GM23338 (cell line): ENCODE results near the gene RDH8. TPM values are rescaled to one million over a fixed set of nuclear protein-coding genes. Genes with fewer than 3 reads are reported as not detected.

Experiments used
- ATAC-seq: fragments of 200-7000 bp; cut with Tn5 transposase; 3 replicates; pipeline ENCODE4 v1.9.1; 2020
- DNase-seq: peaks from one replicate; pipeline ENCODE4 v3.0.0-alpha.2; 2015; ENCODE audit warnings: low spot score
- H2AFZ ChIP-seq: fragments of 200-600 bp; sonication (generic); 2 replicates; pipeline ENCODE4 v1.8.0; 2016; ENCODE audit warnings: antibody characterized with exemption, mild to moderate bottlenecking, moderate library complexity
- H3F3A ChIP-seq: fragments of 200-600 bp; sonication (generic); replicated peaks from 2 replicates; pipeline ENCODE4 v1.8.0; 2017; ENCODE audit warnings: antibody characterized with exemption, mixed run types, low read depth
- H3K27ac ChIP-seq: fragments of 200-600 bp; sonication (generic); 2 replicates; pipeline ENCODE4 v1.6.1; 2016; ENCODE audit warnings: low read depth
- H3K27me3 ChIP-seq: fragments of 200-600 bp; sonication (generic); 2 replicates; pipeline ENCODE4 v1.8.0; 2016; ENCODE audit warnings: mild to moderate bottlenecking, mixed run types, moderate library complexity; ENCODE audit not compliant: insufficient read depth
- H3K36me3 ChIP-seq: fragments of 200-600 bp; sonication (generic); 2 replicates; pipeline ENCODE4 v1.8.0; 2016; ENCODE audit warnings: mild to moderate bottlenecking; ENCODE audit not compliant: insufficient read depth
- H3K4me1 ChIP-seq: fragments of 200-600 bp; sonication (generic); 2 replicates; pipeline ENCODE4 v1.8.0; 2016; ENCODE audit warnings: mild to moderate bottlenecking, moderate library complexity; ENCODE audit not compliant: insufficient read depth
- H3K4me2 ChIP-seq: fragments of 200-600 bp; sonication (generic); 2 replicates; pipeline ENCODE4 v1.7.1; 2017; ENCODE audit warnings: mixed run types
- H3K4me3 ChIP-seq: fragments of 200-600 bp; sonication (generic); 2 replicates; pipeline ENCODE4 v1.6.1; 2016; ENCODE audit warnings: mixed run types
- H3K79me2 ChIP-seq: fragments of 200-600 bp; sonication (generic); replicated peaks from 2 replicates; pipeline ENCODE4 v1.8.0; 2017; ENCODE audit warnings: mild to moderate bottlenecking; ENCODE audit not compliant: insufficient read depth
- H3K9me2 ChIP-seq: fragments of 200-600 bp; sonication (generic); 2 replicates; pipeline ENCODE4 v1.8.0; 2017; ENCODE audit not compliant: insufficient read depth
- H4K20me1 ChIP-seq: fragments of 200-600 bp; sonication (generic); replicated peaks from 2 replicates; pipeline ENCODE4 v1.8.0; 2017; ENCODE audit warnings: mild to moderate bottlenecking; ENCODE audit not compliant: insufficient read depth
- H3K27ac Mint-ChIP-seq: 2 replicates; pipeline ENCODE4 v1.8.0; 2020; ENCODE audit warnings: inconsistent platforms, mild to moderate bottlenecking, moderate library complexity, mixed read lengths
- H3K27me3 Mint-ChIP-seq: 3 replicates; pipeline ENCODE4 v1.8.0; 2022; ENCODE audit warnings: low read depth, mild to moderate bottlenecking, moderate library complexity, mixed read lengths, inconsistent platforms; ENCODE audit not compliant: insufficient read depth, poor library complexity
- H3K36me3 Mint-ChIP-seq: 3 replicates; pipeline ENCODE4 v1.8.0; 2021; ENCODE audit warnings: low read depth, mild to moderate bottlenecking, inconsistent platforms, moderate library complexity, mixed read lengths
- H3K4me1 Mint-ChIP-seq: 3 replicates; pipeline ENCODE4 v1.8.0; 2020; ENCODE audit warnings: mild to moderate bottlenecking, inconsistent platforms, mixed read lengths
- H3K4me3 Mint-ChIP-seq: 3 replicates; pipeline ENCODE4 v1.8.0; 2021; ENCODE audit warnings: moderate library complexity, mild to moderate bottlenecking, inconsistent platforms, mixed read lengths
- H3K9me3 Mint-ChIP-seq: 3 replicates; pipeline ENCODE4 v1.8.0; 2020; ENCODE audit warnings: moderate library complexity, mild to moderate bottlenecking, inconsistent platforms, mixed read lengths
- CREB1 ChIP-seq: fragments of 250-450 bp; sonication (Bioruptor Pico); IDR thresholded peaks from 2 replicates; pipeline ENCODE4 v1.5.0; 2020; ENCODE audit warnings: low read depth, mild to moderate bottlenecking, moderate library complexity
- EZH2 ChIP-seq: fragments of 200-600 bp; sonication (generic); IDR thresholded peaks from one replicate; pipeline ENCODE4 v1.8.0; 2017; ENCODE audit warnings: antibody characterized with exemption, mild to moderate bottlenecking, low read depth; ENCODE audit not compliant: unreplicated experiment
- EZH2phosphoT487 ChIP-seq: fragments of 200-600 bp; sonication (generic); IDR thresholded peaks from one replicate; pipeline ENCODE4 v1.8.1; 2018; ENCODE audit warnings: antibody characterized with exemption; ENCODE audit not compliant: unreplicated experiment
- JUNB ChIP-seq: IDR thresholded peaks from one replicate; pipeline ENCODE4 v1.6.1; 2016; ENCODE audit warnings: antibody characterized with exemption; ENCODE audit not compliant: unreplicated experiment
- NANOG ChIP-seq: IDR thresholded peaks from 2 replicates; pipeline ENCODE4 v1.6.1; 2016; ENCODE audit warnings: antibody characterized with exemption, borderline replicate concordance
- POLR2AphosphoS5 ChIP-seq: IDR thresholded peaks from 2 replicates; pipeline ENCODE4 v1.6.1; 2016; ENCODE audit warnings: antibody characterized with exemption, low read depth
- STAT1 ChIP-seq: IDR thresholded peaks from one replicate; pipeline ENCODE4 v1.6.1; 2016; ENCODE audit warnings: antibody characterized with exemption; ENCODE audit not compliant: unreplicated experiment
- ZNF114 ChIP-seq: fragments of 250-450 bp; sonication (Bioruptor Pico); IDR thresholded peaks from 2 replicates; pipeline ENCODE4 v1.5.0; 2020; ENCODE audit warnings: mild to moderate bottlenecking, moderate library complexity
- ZNF331 ChIP-seq: fragments of 250-450 bp; sonication (Bioruptor Pico); IDR thresholded peaks from 2 replicates; pipeline ENCODE4 v1.5.0; 2020; ENCODE audit warnings: low read depth, mild to moderate bottlenecking, moderate library complexity
- polyA plus RNA-seq: library from polyadenylated mRNA; unstranded; fragments of >200 nt; fragmentation: Nextera tagmentation; extraction: Ambion mirVana; gene quantifications from 2 replicates; pipeline ENCODE4 v1.2.1, GENCODE V29; 2016
- total RNA-seq: library from RNA; depleted of rRNA; stranded (reverse); fragments of >200 nt; shearing (Covaris generic); gene quantifications from 2 replicates; pipeline ENCODE4 v1.2.3, GENCODE V29; 2014
- TF ChIP-seq, protein P1 (sequence below): IDR thresholded peaks from one replicate; pipeline ENCODE4 v1.6.1; 2018; ENCODE audit warnings: antibody characterized with exemption; ENCODE audit not compliant: unreplicated experiment
- TF ChIP-seq, protein P2 (sequence below): fragments of 250-450 bp; sonication (Bioruptor Pico); IDR thresholded peaks from 2 replicates; pipeline ENCODE4 v1.5.0; 2020; ENCODE audit warnings: mild to moderate bottlenecking, moderate library complexity
- TF ChIP-seq, protein P3 (sequence below): IDR thresholded peaks from 2 replicates; pipeline ENCODE4 v1.6.1; 2016; ENCODE audit warnings: antibody characterized with exemption
- TF ChIP-seq, protein P4 (sequence below), 2 experiments: fragments of 200-600 bp in 1 of 2; sonication (generic) in 1 of 2; conservative IDR thresholded peaks; 2 replicates each; pipeline versions ENCODE4 v1.5.1 to v1.6.1; 2016 to 2017; ENCODE audit warnings: antibody characterized with exemption in 2 of 2, low read depth in 2 of 2, mild to moderate bottlenecking in 2 of 2, moderate library complexity in 1 of 2

Gene RDH8
- total and polyA plus RNA-seq, 2 experiments from 2014 or later: not detected

DNA sequence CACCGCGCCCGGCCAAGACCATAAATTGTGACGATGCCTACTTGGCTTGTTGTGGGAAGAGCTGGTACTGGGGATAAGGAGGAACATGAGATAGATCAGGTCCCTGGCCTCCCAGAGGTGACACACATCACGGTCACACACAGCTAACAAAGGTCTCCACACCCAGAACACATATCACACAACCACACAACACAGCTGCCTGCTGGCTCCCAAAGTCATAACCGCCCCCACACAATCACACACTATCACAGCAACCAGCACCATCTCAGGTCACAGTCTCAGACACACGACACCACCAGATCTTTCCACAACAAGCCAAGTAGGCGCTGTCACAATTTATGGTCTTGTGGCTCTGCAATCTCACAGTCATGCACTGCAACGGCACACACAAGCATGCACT is 8.7 kb upstream of the RDH8 start:
- TF ChIP-seq EZH2phosphoT487 (no peak), ZNF331 (no peak), ZNF114 (CRISPR knock-in tag) (no peak), NANOG (no peak), STAT1 (no peak), JUNB (no peak), CREB1 (CRISPR knock-in tag) (no peak), EZH2 (no peak), POLR2AphosphoS5 (no peak)
- TF ChIP-seq, protein P1, sequence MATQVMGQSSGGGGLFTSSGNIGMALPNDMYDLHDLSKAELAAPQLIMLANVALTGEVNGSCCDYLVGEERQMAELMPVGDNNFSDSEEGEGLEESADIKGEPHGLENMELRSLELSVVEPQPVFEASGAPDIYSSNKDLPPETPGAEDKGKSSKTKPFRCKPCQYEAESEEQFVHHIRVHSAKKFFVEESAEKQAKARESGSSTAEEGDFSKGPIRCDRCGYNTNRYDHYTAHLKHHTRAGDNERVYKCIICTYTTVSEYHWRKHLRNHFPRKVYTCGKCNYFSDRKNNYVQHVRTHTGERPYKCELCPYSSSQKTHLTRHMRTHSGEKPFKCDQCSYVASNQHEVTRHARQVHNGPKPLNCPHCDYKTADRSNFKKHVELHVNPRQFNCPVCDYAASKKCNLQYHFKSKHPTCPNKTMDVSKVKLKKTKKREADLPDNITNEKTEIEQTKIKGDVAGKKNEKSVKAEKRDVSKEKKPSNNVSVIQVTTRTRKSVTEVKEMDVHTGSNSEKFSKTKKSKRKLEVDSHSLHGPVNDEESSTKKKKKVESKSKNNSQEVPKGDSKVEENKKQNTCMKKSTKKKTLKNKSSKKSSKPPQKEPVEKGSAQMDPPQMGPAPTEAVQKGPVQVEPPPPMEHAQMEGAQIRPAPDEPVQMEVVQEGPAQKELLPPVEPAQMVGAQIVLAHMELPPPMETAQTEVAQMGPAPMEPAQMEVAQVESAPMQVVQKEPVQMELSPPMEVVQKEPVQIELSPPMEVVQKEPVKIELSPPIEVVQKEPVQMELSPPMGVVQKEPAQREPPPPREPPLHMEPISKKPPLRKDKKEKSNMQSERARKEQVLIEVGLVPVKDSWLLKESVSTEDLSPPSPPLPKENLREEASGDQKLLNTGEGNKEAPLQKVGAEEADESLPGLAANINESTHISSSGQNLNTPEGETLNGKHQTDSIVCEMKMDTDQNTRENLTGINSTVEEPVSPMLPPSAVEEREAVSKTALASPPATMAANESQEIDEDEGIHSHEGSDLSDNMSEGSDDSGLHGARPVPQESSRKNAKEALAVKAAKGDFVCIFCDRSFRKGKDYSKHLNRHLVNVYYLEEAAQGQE: no peak
- TF ChIP-seq, protein P2, sequence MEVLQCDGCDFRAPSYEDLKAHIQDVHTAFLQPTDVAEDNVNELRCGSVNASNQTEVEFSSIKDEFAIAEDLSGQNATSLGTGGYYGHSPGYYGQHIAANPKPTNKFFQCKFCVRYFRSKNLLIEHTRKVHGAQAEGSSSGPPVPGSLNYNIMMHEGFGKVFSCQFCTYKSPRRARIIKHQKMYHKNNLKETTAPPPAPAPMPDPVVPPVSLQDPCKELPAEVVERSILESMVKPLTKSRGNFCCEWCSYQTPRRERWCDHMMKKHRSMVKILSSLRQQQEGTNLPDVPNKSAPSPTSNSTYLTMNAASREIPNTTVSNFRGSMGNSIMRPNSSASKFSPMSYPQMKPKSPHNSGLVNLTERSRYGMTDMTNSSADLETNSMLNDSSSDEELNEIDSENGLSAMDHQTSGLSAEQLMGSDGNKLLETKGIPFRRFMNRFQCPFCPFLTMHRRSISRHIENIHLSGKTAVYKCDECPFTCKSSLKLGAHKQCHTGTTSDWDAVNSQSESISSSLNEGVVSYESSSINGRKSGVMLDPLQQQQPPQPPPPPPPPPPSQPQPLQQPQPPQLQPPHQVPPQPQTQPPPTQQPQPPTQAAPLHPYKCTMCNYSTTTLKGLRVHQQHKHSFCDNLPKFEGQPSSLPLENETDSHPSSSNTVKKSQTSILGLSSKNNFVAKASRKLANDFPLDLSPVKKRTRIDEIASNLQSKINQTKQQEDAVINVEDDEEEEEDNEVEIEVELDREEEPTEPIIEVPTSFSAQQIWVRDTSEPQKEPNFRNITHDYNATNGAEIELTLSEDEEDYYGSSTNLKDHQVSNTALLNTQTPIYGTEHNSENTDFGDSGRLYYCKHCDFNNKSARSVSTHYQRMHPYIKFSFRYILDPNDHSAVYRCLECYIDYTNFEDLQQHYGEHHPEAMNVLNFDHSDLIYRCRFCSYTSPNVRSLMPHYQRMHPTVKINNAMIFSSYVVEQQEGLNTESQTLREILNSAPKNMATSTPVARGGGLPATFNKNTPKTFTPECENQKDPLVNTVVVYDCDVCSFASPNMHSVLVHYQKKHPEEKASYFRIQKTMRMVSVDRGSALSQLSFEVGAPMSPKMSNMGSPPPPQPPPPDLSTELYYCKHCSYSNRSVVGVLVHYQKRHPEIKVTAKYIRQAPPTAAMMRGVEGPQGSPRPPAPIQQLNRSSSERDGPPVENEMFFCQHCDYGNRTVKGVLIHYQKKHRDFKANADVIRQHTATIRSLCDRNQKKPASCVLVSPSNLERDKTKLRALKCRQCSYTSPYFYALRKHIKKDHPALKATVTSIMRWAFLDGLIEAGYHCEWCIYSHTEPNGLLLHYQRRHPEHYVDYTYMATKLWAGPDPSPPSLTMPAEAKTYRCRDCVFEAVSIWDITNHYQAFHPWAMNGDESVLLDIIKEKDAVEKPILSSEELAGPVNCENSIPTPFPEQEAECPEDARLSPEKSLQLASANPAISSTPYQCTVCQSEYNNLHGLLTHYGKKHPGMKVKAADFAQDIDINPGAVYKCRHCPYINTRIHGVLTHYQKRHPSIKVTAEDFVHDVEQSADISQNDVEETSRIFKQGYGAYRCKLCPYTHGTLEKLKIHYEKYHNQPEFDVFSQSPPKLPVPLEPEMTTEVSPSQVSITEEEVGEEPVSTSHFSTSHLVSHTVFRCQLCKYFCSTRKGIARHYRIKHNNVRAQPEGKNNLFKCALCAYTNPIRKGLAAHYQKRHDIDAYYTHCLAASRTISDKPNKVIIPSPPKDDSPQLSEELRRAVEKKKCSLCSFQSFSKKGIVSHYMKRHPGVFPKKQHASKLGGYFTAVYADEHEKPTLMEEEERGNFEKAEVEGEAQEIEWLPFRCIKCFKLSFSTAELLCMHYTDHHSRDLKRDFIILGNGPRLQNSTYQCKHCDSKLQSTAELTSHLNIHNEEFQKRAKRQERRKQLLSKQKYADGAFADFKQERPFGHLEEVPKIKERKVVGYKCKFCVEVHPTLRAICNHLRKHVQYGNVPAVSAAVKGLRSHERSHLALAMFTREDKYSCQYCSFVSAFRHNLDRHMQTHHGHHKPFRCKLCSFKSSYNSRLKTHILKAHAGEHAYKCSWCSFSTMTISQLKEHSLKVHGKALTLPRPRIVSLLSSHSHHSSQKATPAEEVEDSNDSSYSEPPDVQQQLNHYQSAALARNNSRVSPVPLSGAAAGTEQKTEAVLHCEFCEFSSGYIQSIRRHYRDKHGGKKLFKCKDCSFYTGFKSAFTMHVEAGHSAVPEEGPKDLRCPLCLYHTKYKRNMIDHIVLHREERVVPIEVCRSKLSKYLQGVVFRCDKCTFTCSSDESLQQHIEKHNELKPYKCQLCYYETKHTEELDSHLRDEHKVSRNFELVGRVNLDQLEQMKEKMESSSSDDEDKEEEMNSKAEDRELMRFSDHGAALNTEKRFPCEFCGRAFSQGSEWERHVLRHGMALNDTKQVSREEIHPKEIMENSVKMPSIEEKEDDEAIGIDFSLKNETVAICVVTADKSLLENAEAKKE (CRISPR knock-in tag): no peak
- TF ChIP-seq, protein P3, sequence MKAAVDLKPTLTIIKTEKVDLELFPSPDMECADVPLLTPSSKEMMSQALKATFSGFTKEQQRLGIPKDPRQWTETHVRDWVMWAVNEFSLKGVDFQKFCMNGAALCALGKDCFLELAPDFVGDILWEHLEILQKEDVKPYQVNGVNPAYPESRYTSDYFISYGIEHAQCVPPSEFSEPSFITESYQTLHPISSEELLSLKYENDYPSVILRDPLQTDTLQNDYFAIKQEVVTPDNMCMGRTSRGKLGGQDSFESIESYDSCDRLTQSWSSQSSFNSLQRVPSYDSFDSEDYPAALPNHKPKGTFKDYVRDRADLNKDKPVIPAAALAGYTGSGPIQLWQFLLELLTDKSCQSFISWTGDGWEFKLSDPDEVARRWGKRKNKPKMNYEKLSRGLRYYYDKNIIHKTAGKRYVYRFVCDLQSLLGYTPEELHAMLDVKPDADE: no peak
- TF ChIP-seq, protein P4, sequence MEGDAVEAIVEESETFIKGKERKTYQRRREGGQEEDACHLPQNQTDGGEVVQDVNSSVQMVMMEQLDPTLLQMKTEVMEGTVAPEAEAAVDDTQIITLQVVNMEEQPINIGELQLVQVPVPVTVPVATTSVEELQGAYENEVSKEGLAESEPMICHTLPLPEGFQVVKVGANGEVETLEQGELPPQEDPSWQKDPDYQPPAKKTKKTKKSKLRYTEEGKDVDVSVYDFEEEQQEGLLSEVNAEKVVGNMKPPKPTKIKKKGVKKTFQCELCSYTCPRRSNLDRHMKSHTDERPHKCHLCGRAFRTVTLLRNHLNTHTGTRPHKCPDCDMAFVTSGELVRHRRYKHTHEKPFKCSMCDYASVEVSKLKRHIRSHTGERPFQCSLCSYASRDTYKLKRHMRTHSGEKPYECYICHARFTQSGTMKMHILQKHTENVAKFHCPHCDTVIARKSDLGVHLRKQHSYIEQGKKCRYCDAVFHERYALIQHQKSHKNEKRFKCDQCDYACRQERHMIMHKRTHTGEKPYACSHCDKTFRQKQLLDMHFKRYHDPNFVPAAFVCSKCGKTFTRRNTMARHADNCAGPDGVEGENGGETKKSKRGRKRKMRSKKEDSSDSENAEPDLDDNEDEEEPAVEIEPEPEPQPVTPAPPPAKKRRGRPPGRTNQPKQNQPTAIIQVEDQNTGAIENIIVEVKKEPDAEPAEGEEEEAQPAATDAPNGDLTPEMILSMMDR (conservative IDR thresholded peaks at IDR 0.05; ENCODE audit: low read depth in 2 of 2): no peak
- DNase-seq (no peak), ATAC-seq (no peak)
- Histone ChIP-seq H4K20me1 (no peaks in the 10 kb centered on the region), H3K36me3 (no peaks in the 10 kb centered on the region), H3K79me2 (no peaks in the 10 kb centered on the region), H3K27ac (no peak overlapping the region), H3F3A (no peaks in the 10 kb centered on the region), H3K4me3 (no peak overlapping the region), H3K4me1 (no peaks in the 10 kb centered on the region), H3K27me3 (peaks cover 2% of the 10 kb centered on the region), H3K9me2 (no peaks in the 10 kb centered on the region), H3K4me2 (no peak overlapping the region), H2AFZ (no peak overlapping the region)
- Mint-ChIP-seq H3K4me1 (peaks cover 14% of the 10 kb centered on the region), H3K36me3 (no peaks in the 10 kb centered on the region; the same call in 2 of the 3 replicates), H3K4me3 (no peak overlapping the region), H3K27me3 (peaks cover 16% of the 10 kb centered on the region), H3K27ac (no peak overlapping the region), H3K9me3 (no peaks in the 10 kb centered on the region; the same call in 2 of the 3 replicates)
